ENCODE data around the gene MYT1. TPM values are rescaled to one million over a fixed set of nuclear protein-coding genes. Genes with fewer than 3 reads are reported as not detected.
"Not testable (repeated sequence)": the region's sequence is repeated elsewhere in the genome, so short reads cannot be mapped to it uniquely, and the experiment has no call there.

Gene MYT1
- total RNA-seq, 4 donors from 2014 or later = not detected

DNA sequence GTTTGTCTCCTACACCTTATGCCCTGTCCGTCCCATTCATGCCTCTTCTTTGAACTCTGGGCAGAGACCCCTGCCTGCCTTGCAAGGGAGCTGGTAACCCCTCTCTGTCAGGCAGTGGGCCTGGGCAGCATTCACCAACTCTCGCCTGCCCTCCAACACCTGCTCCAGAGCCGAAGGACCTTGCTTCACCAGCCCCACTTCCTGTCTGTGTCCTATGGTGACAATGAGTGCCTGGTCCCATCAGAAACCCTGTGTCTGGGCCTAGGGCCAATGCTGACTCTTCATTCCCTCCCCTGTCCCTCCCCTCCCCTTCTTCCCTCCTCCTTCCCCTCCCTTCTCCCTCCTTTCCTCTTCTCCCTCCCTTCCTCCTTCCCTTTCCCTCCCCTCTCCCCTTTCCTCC, 68.5 kb downstream of the MYT1 start:
- Histone ChIP-seq H3K4me1 (peaks cover 0 to 10% (median 0%) of the 10 kb centered on the region in 4 donors), H3K36me3 (no peaks in the 10 kb centered on the region), H3K27ac (replicated peaks in 1 of 4) (no peak overlapping the region), H3K9me3 (no peaks in the 10 kb centered on the region), H3K27me3 (no peaks in the 10 kb centered on the region), H3K4me3 (no peak overlapping the region)
- TF ChIP-seq, protein P1, sequence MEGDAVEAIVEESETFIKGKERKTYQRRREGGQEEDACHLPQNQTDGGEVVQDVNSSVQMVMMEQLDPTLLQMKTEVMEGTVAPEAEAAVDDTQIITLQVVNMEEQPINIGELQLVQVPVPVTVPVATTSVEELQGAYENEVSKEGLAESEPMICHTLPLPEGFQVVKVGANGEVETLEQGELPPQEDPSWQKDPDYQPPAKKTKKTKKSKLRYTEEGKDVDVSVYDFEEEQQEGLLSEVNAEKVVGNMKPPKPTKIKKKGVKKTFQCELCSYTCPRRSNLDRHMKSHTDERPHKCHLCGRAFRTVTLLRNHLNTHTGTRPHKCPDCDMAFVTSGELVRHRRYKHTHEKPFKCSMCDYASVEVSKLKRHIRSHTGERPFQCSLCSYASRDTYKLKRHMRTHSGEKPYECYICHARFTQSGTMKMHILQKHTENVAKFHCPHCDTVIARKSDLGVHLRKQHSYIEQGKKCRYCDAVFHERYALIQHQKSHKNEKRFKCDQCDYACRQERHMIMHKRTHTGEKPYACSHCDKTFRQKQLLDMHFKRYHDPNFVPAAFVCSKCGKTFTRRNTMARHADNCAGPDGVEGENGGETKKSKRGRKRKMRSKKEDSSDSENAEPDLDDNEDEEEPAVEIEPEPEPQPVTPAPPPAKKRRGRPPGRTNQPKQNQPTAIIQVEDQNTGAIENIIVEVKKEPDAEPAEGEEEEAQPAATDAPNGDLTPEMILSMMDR (IDR thresholded peaks at IDR 0.05) = no peak
- TF ChIP-seq POLR2A (IDR thresholded peaks at IDR 0.05; ENCODE audit: low read depth) (no peak), POLR2AphosphoS5 (IDR thresholded peaks at IDR 0.05) (no peak), EP300 (IDR thresholded peaks at IDR 0.05) (no peak)
- intact Hi-C loops (cut with DNase I) = no loop called here
- DNase-seq (ENCODE audit: extremely low spot score) = no peak
- 68% methylated on average over 3 of the region's 3 CpGs for WGBS

- no peaks in the 10 kb centered on the region for H3K36me3 ChIP-seq
- intact Hi-C loops (cut with DNase I) = no loop called here
- TF ChIP-seq, protein P1 (IDR thresholded peaks at IDR 0.05) = no peak
- no peak for TF ChIP-seq POLR2A (IDR thresholded peaks at IDR 0.05; ENCODE audit: low read depth)
- TF ChIP-seq POLR2AphosphoS5 (IDR thresholded peaks at IDR 0.05) = no peak
- TF ChIP-seq EP300 (IDR thresholded peaks at IDR 0.05) = no peak
- no peak for DNase-seq (ENCODE audit: extremely low spot score)
- 91% methylated on average over 5 of the region's 5 CpGs for whole genome bisulfite sequencing
- H3K27ac ChIP-seq (replicated peaks in 1 of 4) = no peak overlapping the region
- H3K9me3 ChIP-seq = no peaks in the 10 kb centered on the region
- H3K27me3 ChIP-seq = no peaks in the 10 kb centered on the region
- H3K4me3 ChIP-seq = no peak overlapping the region
- H3K4me1 ChIP-seq = peaks cover 0 to 17% (median 0%) of the 10 kb centered on the region in 4 donors
Observed at GRCh38 chr20:64233725-64234124, 69.5 kb downstream of the MYT1 start.

DNA sequence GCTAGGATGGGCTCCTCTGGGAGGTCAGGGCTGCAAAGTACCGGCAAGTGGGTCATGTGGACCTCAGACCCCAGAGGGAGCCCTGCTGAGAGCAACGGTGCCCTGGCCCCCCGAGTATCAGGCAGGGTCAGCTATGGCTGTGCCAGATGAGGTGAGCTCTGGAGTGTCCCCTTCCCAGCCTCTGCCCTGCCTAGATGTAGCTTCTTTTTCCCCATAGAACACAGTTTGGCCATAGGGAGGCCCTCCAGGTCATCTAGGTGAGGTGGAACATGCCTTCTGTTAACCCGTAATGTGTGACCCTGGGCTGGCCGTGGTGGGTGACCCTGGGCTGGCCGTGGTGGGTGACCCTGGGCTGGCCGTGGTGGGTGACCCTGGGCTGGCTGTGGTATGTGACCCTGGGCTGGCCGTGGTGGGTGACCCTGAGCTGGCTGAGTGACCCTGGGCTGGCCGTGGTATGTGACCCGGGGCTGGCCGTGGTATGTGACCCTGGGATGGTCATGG, 70.1 kb downstream of the MYT1 start:
- DNase-seq (ENCODE audit: extremely low spot score) = no peak
- Histone ChIP-seq H3K36me3 (no peaks in the 10 kb centered on the region), H3K27me3 (no peaks in the 10 kb centered on the region), H3K9me3 (no peaks in the 10 kb centered on the region), H3K4me1 (peaks cover 0 to 17% (median 0%) of the 10 kb centered on the region in 4 donors), H3K4me3 (no peak overlapping the region), H3K27ac (replicated peaks in 1 of 4) (no peak overlapping the region)
- TF ChIP-seq EP300 (IDR thresholded peaks at IDR 0.05) = no peak
- WGBS = 90% methylated on average over 7 of the region's 11 CpGs
- intact Hi-C loops (cut with DNase I) = no loop called here

GRCh38 chr20:64234921-64235565, 70.8 kb downstream of the MYT1 start:
- 93% methylated on average over 11 of the region's 17 CpGs for WGBS
- H3K27me3 ChIP-seq; intact Hi-C loops (cut with DNase I); H3K9me3 ChIP-seq; H3K27ac ChIP-seq (replicated peaks in 1 of 4); H3K36me3 ChIP-seq; DNase-seq (ENCODE audit: extremely low spot score); H3K4me3 ChIP-seq: not testable (repeated sequence)
- peaks cover 0 to 17% (median 0%) of the 10 kb centered on the region in 4 donors for H3K4me1 ChIP-seq

DNA sequence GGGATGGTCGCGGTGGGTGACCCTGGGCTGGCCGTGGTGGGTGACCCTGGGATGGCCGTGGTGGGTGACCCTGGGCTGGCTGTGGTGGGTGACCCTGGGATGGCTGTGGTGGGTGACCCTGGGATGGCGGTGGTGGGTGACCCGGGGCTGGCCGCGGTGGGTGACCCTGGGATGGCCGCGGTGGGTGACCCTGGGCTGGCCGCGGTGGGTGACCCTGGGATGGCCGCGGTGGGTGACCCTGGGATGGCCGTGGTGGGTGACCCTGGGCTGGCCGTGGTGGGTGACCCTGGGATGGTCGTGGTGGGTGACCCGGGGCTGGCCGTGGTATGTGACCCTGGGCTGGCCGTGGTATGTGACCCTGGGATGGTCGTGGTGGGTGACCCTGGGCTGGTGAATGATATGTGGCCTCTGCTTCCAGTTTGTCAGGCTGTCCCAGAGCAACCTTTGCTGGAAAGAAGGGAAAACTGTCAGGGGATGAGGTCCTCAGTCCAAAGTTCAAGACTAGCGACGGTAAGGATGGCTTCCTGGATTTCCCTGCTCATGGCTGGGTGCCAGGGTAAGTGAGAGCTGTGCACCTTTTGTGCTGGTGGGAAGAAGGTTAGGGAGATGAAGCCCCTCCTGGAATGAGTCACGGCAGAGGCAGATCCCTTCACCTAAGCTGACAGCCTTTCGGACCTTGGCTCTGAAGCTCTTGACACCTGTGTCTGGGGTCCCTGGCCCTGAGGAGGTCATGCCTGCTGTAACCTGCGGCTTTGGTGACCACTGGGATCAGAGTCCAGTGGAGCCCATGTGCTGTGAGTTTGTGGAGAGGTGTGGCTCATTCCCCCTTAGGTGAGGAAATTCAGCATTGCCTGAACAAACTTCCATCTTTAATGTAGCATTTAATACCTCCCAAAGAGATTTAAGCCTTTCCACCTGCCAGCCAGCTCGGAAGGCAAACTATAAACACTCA, 72.2 kb downstream of the MYT1 start:
- 80% methylated on average over 8 of the region's 27 CpGs for WGBS
- intact Hi-C loops (cut with DNase I) = no loop called here
- no peaks in the 10 kb centered on the region for H3K27me3 ChIP-seq
- no peak overlapping the region for H3K27ac ChIP-seq (replicated peaks in 1 of 4)
- H3K9me3 ChIP-seq = no peaks in the 10 kb centered on the region
- peaks cover 0 to 17% (median 0%) of the 10 kb centered on the region in 4 donors for H3K4me1 ChIP-seq
- H3K36me3 ChIP-seq = no peaks in the 10 kb centered on the region
- TF ChIP-seq POLR2AphosphoS5 (IDR thresholded peaks at IDR 0.05) (no peak), EP300 (IDR thresholded peaks at IDR 0.05) (no peak), POLR2A (IDR thresholded peaks at IDR 0.05; ENCODE audit: low read depth) (no peak)
- TF ChIP-seq, protein P1 (IDR thresholded peaks at IDR 0.05) = no peak
- DNase-seq (ENCODE audit: extremely low spot score) = no peak
- H3K4me3 ChIP-seq = no peak overlapping the region
